ENCODE results near the gene ACTN4. TPM values are rescaled to one million over a fixed set of nuclear protein-coding genes. Genes with fewer than 3 reads are reported as not detected.
A peak's percentile ranks its signal among the peaks of the same experiment; 100 is the strongest.

The ACTN4 gene
- total and polyA plus RNA-seq, 10 of the 15 experiments (the other 5 are each of a cell fraction or from before 2014, with no cell fraction given), result 2.4 to 293 (median 72.5) TPM

GRCh38 chr19:38667661-38668171 lies 20.3 kb downstream of the ACTN4 start:
- SMC1A ChIA-PET (ENCODE audit: uncharacterized antibody, unreplicated experiment), result interaction anchor here (0.6 to 1.1 kb wide), 2 partner anchors 10 to 370 kb away, joined by 3 to 7 read pairs; no protein-coding TSS in a partner anchor
- WGBS (ENCODE audit: insufficient coverage, insufficient replicate concordance, low lambda C conversion rate, missing lambda C conversion rate), result 3% methylated on average over 8 of the region's 8 CpGs
- ATAC-seq (no peak), FAIRE-seq (no peak), DNase-seq (ENCODE audit: low read depth, low spot score) (no peak)
- in situ Hi-C loops (cut with MboI), result no loop called here
- H3K27ac ChIP-seq (ENCODE audit: control insufficient read depth, insufficient read depth), result peak overlapping the region; percentile 55
- H3K4me1 ChIP-seq (ENCODE audit: control insufficient read depth, insufficient read depth, low read length), result peaks cover 52% of the 10 kb centered on the region
- peak overlapping the region; percentile 41 for H3K9ac ChIP-seq (ENCODE audit: control insufficient read depth, insufficient read depth, low read length)
- intact Hi-C loops (cut with micrococcal nuclease; ENCODE audit: unreplicated experiment), result no loop called here
- H3K36me3 ChIP-seq (ENCODE audit: control insufficient read depth in 2 of 2, insufficient read depth in 2 of 2, low read length in 1 of 2), result peaks cover 3 to 9% of the 10 kb centered on the region in 2 experiments
- no TSS peak for BruUV-seq (replicated peaks)
- RAD21 ChIA-PET (ENCODE audit: unreplicated experiment), result interaction anchor here (0.5 kb wide), 1 partner anchor 9 kb away, joined by 4 read pairs; no protein-coding TSS in a partner anchor
- H3K9me3 ChIP-seq (replicated peaks; ENCODE audit: control insufficient read depth, insufficient read depth, low read length), result no peaks in the 10 kb centered on the region
- CTCF ChIA-PET, result interaction anchor here (0.6 to 1.4 kb wide), 4 partner anchors 11 to 220 kb away, joined by 3 to 6 read pairs (median 4); no protein-coding TSS in a partner anchor
- peaks cover 77% of the 10 kb centered on the region for H3K79me2 ChIP-seq (ENCODE audit: control insufficient read depth, insufficient read depth, low read length)
- H3K4me2 ChIP-seq (ENCODE audit: control insufficient read depth, insufficient read depth), result peak overlapping the region; percentile 49
- POLR2A ChIA-PET, result interaction anchor here (0.6 kb wide), 2 partner anchors 14 to 196 kb away, joined by 4 to 6 read pairs; no protein-coding TSS in a partner anchor
- 0 out of 3 replicates have a peak, but pooled peaks have one; percentile 13 for TF ChIP-seq POU2F2 (IDR thresholded peaks at IDR 0.05; ENCODE audit: borderline replicate concordance, low read depth, low read length)
- no peak for TF ChIP-seq HDAC2 (IDR thresholded peaks at IDR 0.05)
- peak overlapping the region; percentile 37; the same call in 1 of the 2 replicates for H3K4me3 ChIP-seq
- no peak overlapping the region for H2AFZ ChIP-seq (ENCODE audit: control insufficient read depth, low read depth, low read length)
- H3K27me3 ChIP-seq (replicated peaks in 1 of 2; ENCODE audit: control insufficient read depth in 2 of 2, insufficient read depth in 2 of 2, low read length in 1 of 2), result no peaks in the 10 kb centered on the region
- no peaks in the 10 kb centered on the region; the same call in 1 of the 2 replicates for H4K20me1 ChIP-seq (ENCODE audit: control insufficient read depth, insufficient read depth)

- FAIRE-seq (no peak), ATAC-seq (no peak), DNase-seq (ENCODE audit: low read depth, low spot score) (no peak)
- Histone ChIP-seq H3K27ac (ENCODE audit: control insufficient read depth, insufficient read depth) (0 out of 2 replicates have a peak overlapping the region, but pooled peaks have one; percentile 14), H3K4me3 (no peak overlapping the region), H3K79me2 (ENCODE audit: control insufficient read depth, insufficient read depth, low read length) (peaks cover 70% of the 10 kb centered on the region), H2AFZ (ENCODE audit: control insufficient read depth, low read depth, low read length) (no peak overlapping the region), H3K27me3 (replicated peaks in 1 of 2; ENCODE audit: control insufficient read depth in 2 of 2, insufficient read depth in 2 of 2, low read length in 1 of 2) (no peaks in the 10 kb centered on the region), H3K9me3 (replicated peaks; ENCODE audit: control insufficient read depth, insufficient read depth, low read length) (no peaks in the 10 kb centered on the region), H3K36me3 (ENCODE audit: control insufficient read depth in 2 of 2, insufficient read depth in 2 of 2, low read length in 1 of 2) (peaks cover 2 to 3% of the 10 kb centered on the region in 2 experiments), H3K4me1 (ENCODE audit: control insufficient read depth, insufficient read depth, low read length) (peaks cover 49% of the 10 kb centered on the region), H3K9ac (ENCODE audit: control insufficient read depth, insufficient read depth, low read length) (no peak overlapping the region), H4K20me1 (ENCODE audit: control insufficient read depth, insufficient read depth) (no peaks in the 10 kb centered on the region; the same call in 1 of the 2 replicates), H3K4me2 (ENCODE audit: control insufficient read depth, insufficient read depth) (peak overlapping the region; percentile 13; the same call in 1 of the 2 replicates)
- in situ Hi-C loops (cut with MboI), result no loop called here
- ChIA-PET CTCF (interaction anchor here (0.6 to 2.3 kb wide), 4 partner anchors 10 to 1550 kb away, joined by 3 to 6 read pairs (median 4); partner anchors contain the start of gene SAMD4B), SMC1A (ENCODE audit: uncharacterized antibody, unreplicated experiment) (interaction anchor here (1.2 to 1.7 kb wide), 2 partner anchors 14 to 15 kb away, joined by 3 read pairs; no protein-coding TSS in a partner anchor), RAD21 (ENCODE audit: unreplicated experiment) (interaction anchor here (1.3 kb wide), 1 partner anchor 22 kb away, joined by 4 read pairs; the partner anchor contains the start of gene ACTN4), POLR2A (interaction anchor here (0.6 to 1.6 kb wide), 3 partner anchors 12 to 22 kb away, joined by 3 to 4 read pairs (median 3); partner anchors contain the start of gene ACTN4)
- BruUV-seq (replicated peaks), result no TSS peak
- intact Hi-C loops (cut with micrococcal nuclease; ENCODE audit: unreplicated experiment), result no loop called here
- WGBS (ENCODE audit: insufficient coverage, insufficient replicate concordance, low lambda C conversion rate, missing lambda C conversion rate), result 34% methylated on average over 5 of the region's 5 CpGs
- no peak for TF ChIP-seq E4F1 (IDR thresholded peaks at IDR 0.05; ENCODE audit: borderline replicate concordance, partially characterized antibody)
- no peak for TF ChIP-seq USF1 (IDR thresholded peaks at IDR 0.05; ENCODE audit: borderline replicate concordance, extremely low read length, insufficient read depth, low read depth, low read length)
- no peak for TF ChIP-seq IKZF2 (IDR thresholded peaks at IDR 0.05)
- TF ChIP-seq POLR2A (IDR thresholded peaks at IDR 0.05; ENCODE audit: low read depth, low read length), result no peak
- TF ChIP-seq ZSCAN29 (IDR thresholded peaks at IDR 0.05), result no peak
- no peak for TF ChIP-seq MTA3 (IDR thresholded peaks at IDR 0.05; ENCODE audit: borderline replicate concordance, low read length)
- TF ChIP-seq ETV6 (conservative IDR thresholded peaks at IDR 0.05 in 1 of 2, IDR thresholded peaks at IDR 0.05 in 1 of 2; ENCODE audit: borderline replicate concordance in 1 of 2, low read depth in 1 of 2), result no peak
- TF ChIP-seq NBN (IDR thresholded peaks at IDR 0.05), result no peak
Observed at GRCh38 chr19:38669552-38669951, 22.1 kb downstream of the ACTN4 start.

Data from GM12878 (cell line).